ENCODE data around the gene CLCA4. TPM values are rescaled to one million over a fixed set of nuclear protein-coding genes. Genes with fewer than 3 reads are reported as not detected.

Gene CLCA4
- total RNA-seq, 1 experiment from 2014 or later: not detected

DNA sequence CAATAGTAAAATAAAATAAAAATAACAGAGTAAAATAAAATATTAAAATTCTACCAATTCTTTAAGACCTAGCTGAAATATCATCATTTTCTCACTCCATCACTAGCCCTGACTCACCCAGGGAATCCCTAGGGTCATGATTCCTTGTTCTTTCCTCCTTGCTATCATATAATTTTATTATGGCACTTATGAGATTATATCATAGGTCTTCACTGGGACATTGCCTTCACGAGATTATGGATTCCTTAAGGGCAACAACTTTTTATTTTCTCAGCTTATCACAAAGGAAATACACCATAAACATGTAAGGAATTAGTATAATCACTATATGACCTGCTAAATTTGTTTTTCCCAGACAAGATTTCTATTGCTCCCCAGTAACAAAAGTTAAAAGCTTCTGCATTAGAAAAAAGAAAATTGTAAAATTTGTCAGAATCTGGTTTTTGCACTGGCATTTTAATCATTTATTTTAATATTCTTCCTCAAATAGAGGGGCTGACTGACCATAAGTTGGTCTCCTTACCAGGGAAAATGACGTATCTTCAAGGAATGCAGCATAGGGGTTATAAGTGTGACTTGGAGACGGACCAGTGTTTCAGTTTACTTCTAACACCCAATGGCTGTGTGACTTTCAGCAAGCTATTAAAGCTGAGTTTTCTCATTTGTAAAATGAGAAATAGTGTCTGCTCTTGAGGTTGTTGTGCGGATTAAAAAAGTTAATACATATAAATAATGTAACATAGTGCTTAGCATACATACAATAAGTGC lies 8.8 kb upstream of the CLCA4 start:
- no peak overlapping the region for H3K27ac ChIP-seq (ENCODE audit: low read depth, low read length, poor library complexity, severe bottlenecking)
- no peak for TF ChIP-seq EZH2 (IDR thresholded peaks at IDR 0.05; ENCODE audit: borderline replicate concordance, low read depth, low read length, poor library complexity, severe bottlenecking)
- TF ChIP-seq CTCF (conservative IDR thresholded peaks at IDR 0.05; ENCODE audit: low read depth, low read length): no peak
- POLR2A ChIA-PET (ENCODE audit: low non-redundant PET): no interaction called here
- no peak overlapping the region for H3K4me3 ChIP-seq (ENCODE audit: low read depth, low read length, poor library complexity, severe bottlenecking)
- no peaks in the 10 kb centered on the region for H3K4me1 ChIP-seq (ENCODE audit: insufficient read depth, low read length, poor library complexity, severe bottlenecking)
- H3K9me3 ChIP-seq (ENCODE audit: low read depth, low read length, poor library complexity, severe bottlenecking): no peaks in the 10 kb centered on the region
- H3K27me3 ChIP-seq (replicated peaks; ENCODE audit: insufficient read depth, low read depth, low read length, poor library complexity): peaks cover 11% of the 10 kb centered on the region
- CTCF ChIA-PET: no interaction called here
- no peaks in the 10 kb centered on the region for H3K36me3 ChIP-seq (ENCODE audit: insufficient read depth, low read length, poor library complexity, severe bottlenecking)
- BruUV-seq (replicated peaks): no TSS peak
- DNase-seq (ENCODE audit: low spot score): no peak
- intact Hi-C loops (cut with micrococcal nuclease; ENCODE audit: unreplicated experiment): no loop called here

DNA sequence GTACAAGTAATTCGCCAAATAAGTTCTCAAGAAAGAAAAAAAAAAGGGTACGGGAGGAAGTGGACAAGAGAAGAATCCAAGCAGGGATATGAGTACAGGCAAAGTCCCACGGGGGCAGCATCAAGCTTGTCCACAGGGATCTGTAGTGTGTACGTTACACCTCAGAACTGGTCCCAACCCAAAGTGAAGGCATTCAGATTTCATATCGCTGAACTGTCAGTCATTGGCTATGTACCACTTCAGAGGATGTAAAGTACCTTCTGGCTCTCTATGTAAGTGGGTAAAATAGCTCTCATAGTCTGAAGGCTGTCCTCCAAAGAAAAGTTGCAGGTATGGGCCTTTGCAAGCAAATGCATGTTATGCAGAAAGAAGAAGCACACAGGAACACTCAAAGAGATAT lies 8.1 kb upstream of the CLCA4 start:
- no peak for TF ChIP-seq CTCF (conservative IDR thresholded peaks at IDR 0.05; ENCODE audit: low read depth, low read length)
- no peak for TF ChIP-seq EZH2 (IDR thresholded peaks at IDR 0.05; ENCODE audit: borderline replicate concordance, low read depth, low read length, poor library complexity, severe bottlenecking)
- intact Hi-C loops (cut with micrococcal nuclease; ENCODE audit: unreplicated experiment): no loop called here
- POLR2A ChIA-PET (ENCODE audit: low non-redundant PET): no interaction called here
- CTCF ChIA-PET: no interaction called here
- DNase-seq (ENCODE audit: low spot score): no peak
- peaks cover 10% of the 10 kb centered on the region for H3K27me3 ChIP-seq (replicated peaks; ENCODE audit: insufficient read depth, low read depth, low read length, poor library complexity)
- no TSS peak for BruUV-seq (replicated peaks)
- no peaks in the 10 kb centered on the region for H3K9me3 ChIP-seq (ENCODE audit: low read depth, low read length, poor library complexity, severe bottlenecking)
- no peak overlapping the region for H3K27ac ChIP-seq (ENCODE audit: low read depth, low read length, poor library complexity, severe bottlenecking)
- H3K4me1 ChIP-seq (ENCODE audit: insufficient read depth, low read length, poor library complexity, severe bottlenecking): no peaks in the 10 kb centered on the region
- no peaks in the 10 kb centered on the region for H3K36me3 ChIP-seq (ENCODE audit: insufficient read depth, low read length, poor library complexity, severe bottlenecking)
- no peak overlapping the region for H3K4me3 ChIP-seq (ENCODE audit: low read depth, low read length, poor library complexity, severe bottlenecking)

DNA sequence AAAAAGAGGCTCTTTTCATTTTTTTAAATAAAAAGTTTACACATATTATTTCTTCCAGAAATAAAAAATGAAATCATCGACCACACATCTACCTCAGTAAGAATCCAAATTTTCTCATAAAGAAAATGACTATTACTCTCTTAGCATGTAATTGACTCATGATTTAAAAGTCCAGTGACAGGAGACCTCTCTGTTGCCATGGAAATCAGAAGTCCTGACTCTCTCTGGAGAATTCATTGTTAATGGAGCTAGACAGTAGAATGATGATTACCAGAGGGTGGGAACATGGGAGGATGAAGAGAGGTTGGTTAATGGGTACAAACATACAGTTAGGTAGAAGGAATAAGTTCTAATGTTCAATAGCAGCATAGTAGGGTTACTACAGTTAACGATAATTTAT lies 5.0 kb upstream of the CLCA4 start:
- H3K36me3 ChIP-seq (ENCODE audit: insufficient read depth, low read length, poor library complexity, severe bottlenecking): no peaks in the 10 kb centered on the region
- H3K9me3 ChIP-seq (ENCODE audit: low read depth, low read length, poor library complexity, severe bottlenecking): no peaks in the 10 kb centered on the region
- H3K27me3 ChIP-seq (replicated peaks; ENCODE audit: insufficient read depth, low read depth, low read length, poor library complexity): no peaks in the 10 kb centered on the region
- CTCF ChIA-PET: no interaction called here
- BruUV-seq (replicated peaks): no TSS peak
- DNase-seq (ENCODE audit: low spot score): no peak
- no peaks in the 10 kb centered on the region for H3K4me1 ChIP-seq (ENCODE audit: insufficient read depth, low read length, poor library complexity, severe bottlenecking)
- intact Hi-C loops (cut with micrococcal nuclease; ENCODE audit: unreplicated experiment): no loop called here
- H3K27ac ChIP-seq (ENCODE audit: low read depth, low read length, poor library complexity, severe bottlenecking): no peak overlapping the region
- POLR2A ChIA-PET (ENCODE audit: low non-redundant PET): no interaction called here
- TF ChIP-seq EZH2 (IDR thresholded peaks at IDR 0.05; ENCODE audit: borderline replicate concordance, low read depth, low read length, poor library complexity, severe bottlenecking) (no peak), CTCF (conservative IDR thresholded peaks at IDR 0.05; ENCODE audit: low read depth, low read length) (no peak)
- no peak overlapping the region for H3K4me3 ChIP-seq (ENCODE audit: low read depth, low read length, poor library complexity, severe bottlenecking)

Data from A673 (cell line).